SU-DHL-6 (cell line): ENCODE results near the gene HOXA11.

Experiments used
- H2AFZ ChIP-seq: fragments of 200-600 bp; sonication (generic); 2 replicates; pipeline ENCODE4 v1.6.1; 2014; ENCODE audit warnings: low read depth, mild to moderate bottlenecking, moderate library complexity, mixed read lengths, antibody characterized with exemption, low read length; ENCODE audit not compliant: severe bottlenecking
- H3F3A ChIP-seq: fragments of 200-600 bp; shearing (Covaris generic); 2 replicates; pipeline ENCODE4 v1.6.0; 2016; ENCODE audit warnings: antibody characterized with exemption, mild to moderate bottlenecking; ENCODE audit not compliant: insufficient read depth
- H3K27ac ChIP-seq: fragments of 200-600 bp; sonication (generic); 2 replicates; pipeline ENCODE4 v1.5.1; 2016; ENCODE audit warnings: low read depth, mild to moderate bottlenecking, low read length, moderate library complexity, mixed read lengths
- H3K27me3 ChIP-seq: fragments of 200-600 bp; sonication (generic), shearing (Covaris generic); 2 replicates; pipeline ENCODE4 v1.6.0; 2014; ENCODE audit warnings: mild to moderate bottlenecking, low read length
- H3K36me3 ChIP-seq: fragments of 200-600 bp; sonication (generic); 2 replicates; pipeline ENCODE4 v1.6.1; 2014; ENCODE audit warnings: mild to moderate bottlenecking, low read length, mixed read lengths
- H3K4me2 ChIP-seq: fragments of 300-600, 200-600 bp; shearing (Covaris generic), sonication (generic); 2 replicates; pipeline ENCODE4 v1.6.0; 2014; ENCODE audit warnings: low read length, low read depth, mild to moderate bottlenecking; ENCODE audit not compliant: poor library complexity, severe bottlenecking
- H3K4me3 ChIP-seq: fragments of 200-600 bp; sonication (generic); 2 replicates; pipeline ENCODE4 v1.5.1; 2014; ENCODE audit warnings: antibody characterized with exemption, low read length, mild to moderate bottlenecking, mixed read lengths; ENCODE audit not compliant: insufficient read depth, poor library complexity, severe bottlenecking
- H3K79me2 ChIP-seq: fragments of 200-600 bp; sonication (generic); 2 replicates; pipeline ENCODE4 v1.6.1; 2014; ENCODE audit warnings: mild to moderate bottlenecking, low read length, moderate library complexity; ENCODE audit not compliant: insufficient read depth
- H3K9ac ChIP-seq: fragments of 200-600 bp; sonication (generic); 2 replicates; pipeline ENCODE4 v1.7.0; 2014; ENCODE audit warnings: mild to moderate bottlenecking, low read length
- H3K9me2 ChIP-seq: fragments of 200-600 bp; sonication (generic); replicated peaks from 2 replicates; pipeline ENCODE4 v1.6.1; 2014; ENCODE audit warnings: low read length; ENCODE audit not compliant: insufficient read depth
- H3K9me3 ChIP-seq: fragments of 200-600 bp; sonication (generic); 2 replicates; pipeline ENCODE4 v1.6.1; 2014; ENCODE audit warnings: low read length, mixed read lengths; ENCODE audit not compliant: insufficient read depth
- H4K20me1 ChIP-seq: fragments of 200-600 bp; sonication (generic); 2 replicates; pipeline ENCODE4 v1.6.1; 2014; ENCODE audit warnings: low read depth, mild to moderate bottlenecking, antibody characterized with exemption, low read length, moderate library complexity, mixed read lengths
- CTCF ChIP-seq: fragments of 200-600 bp; sonication (generic); IDR thresholded peaks from one replicate; pipeline ENCODE4 v1.5.1; 2017; ENCODE audit warnings: antibody characterized with exemption, mild to moderate bottlenecking, low read length, moderate library complexity; ENCODE audit not compliant: insufficient read depth, poor library complexity, severe bottlenecking
- EZH2phosphoT487 ChIP-seq: fragments of 200-600 bp; sonication (generic), shearing (Covaris generic); conservative IDR thresholded peaks from 2 replicates; pipeline ENCODE4 v1.6.1; 2018; ENCODE audit warnings: mild to moderate bottlenecking, antibody characterized with exemption, low read length, moderate library complexity, mixed read lengths

The HOXA11 gene

GRCh38 chr7:27134392-27134791 is 50.6 kb downstream of the HOXA11 start:
- Histone ChIP-seq H3K4me2 (no peak overlapping the region), H2AFZ (no peak overlapping the region), H3K9ac (no peak overlapping the region), H3K27ac (no peak overlapping the region), H3K27me3 (no peaks in the 10 kb centered on the region), H3F3A (peaks cover 7% of the 10 kb centered on the region; the same call in 1 of the 2 replicates), H3K9me2 (no peaks in the 10 kb centered on the region), H4K20me1 (no peaks in the 10 kb centered on the region), H3K79me2 (no peaks in the 10 kb centered on the region), H3K4me3 (no peak overlapping the region), H3K36me3 (no peaks in the 10 kb centered on the region), H3K9me3 (no peaks in the 10 kb centered on the region)
- no peak for TF ChIP-seq CTCF
- no peak for TF ChIP-seq EZH2phosphoT487

GRCh38 chr7:27133409-27134231 is 51.4 kb downstream of the HOXA11 start:
- no peaks in the 10 kb centered on the region for H3K79me2 ChIP-seq

DNA sequence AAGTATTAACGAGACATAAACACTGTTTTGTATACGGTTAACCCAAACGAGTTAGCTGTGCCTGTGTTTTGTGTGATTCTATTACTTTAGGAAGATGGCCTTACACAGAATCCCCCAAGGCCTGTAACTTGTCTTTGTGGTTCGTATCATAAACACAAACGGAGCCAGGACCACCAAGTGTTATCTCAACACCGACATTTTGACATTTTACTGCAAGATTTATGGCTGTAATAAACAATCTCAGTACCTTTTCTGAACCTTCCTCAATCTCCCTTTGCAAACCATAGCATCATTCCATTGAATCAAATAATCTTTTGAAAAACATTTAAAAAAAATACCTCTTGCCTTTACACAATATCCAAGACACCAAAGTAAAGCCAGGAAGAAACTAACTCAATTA is 52.1 kb downstream of the HOXA11 start:
- H3K9me3 ChIP-seq = no peaks in the 10 kb centered on the region
- H3K36me3 ChIP-seq = no peaks in the 10 kb centered on the region
- no peaks in the 10 kb centered on the region for H3K27me3 ChIP-seq
- no peaks in the 10 kb centered on the region for H3K79me2 ChIP-seq
- no peak overlapping the region for H3K27ac ChIP-seq
- H2AFZ ChIP-seq = no peak overlapping the region
- no peak overlapping the region for H3K4me2 ChIP-seq
- H3K4me3 ChIP-seq = no peak overlapping the region
- peaks cover 7% of the 10 kb centered on the region; the same call in 1 of the 2 replicates for H3F3A ChIP-seq
- H3K9ac ChIP-seq = no peak overlapping the region
- no peak for TF ChIP-seq CTCF
- TF ChIP-seq EZH2phosphoT487 = no peak
- H4K20me1 ChIP-seq = no peaks in the 10 kb centered on the region
- no peaks in the 10 kb centered on the region for H3K9me2 ChIP-seq

More at GRCh38 chr7:27133409-27134231, 51.4 kb downstream of the HOXA11 start:
- no peak overlapping the region for H3K4me3 ChIP-seq
- H3K9ac ChIP-seq = no peak overlapping the region
- H4K20me1 ChIP-seq = no peaks in the 10 kb centered on the region
- no peaks in the 10 kb centered on the region for H3K9me2 ChIP-seq
- no peaks in the 10 kb centered on the region for H3K27me3 ChIP-seq
- H3K9me3 ChIP-seq = no peaks in the 10 kb centered on the region
- peaks cover 7% of the 10 kb centered on the region; the same call in 1 of the 2 replicates for H3F3A ChIP-seq
- no peak overlapping the region for H2AFZ ChIP-seq
- H3K27ac ChIP-seq = no peak overlapping the region
- H3K4me2 ChIP-seq = no peak overlapping the region
- TF ChIP-seq CTCF (no peak), EZH2phosphoT487 (no peak)
- H3K36me3 ChIP-seq = no peaks in the 10 kb centered on the region
